Measurements from ENCODE around the gene GATA5. TPM values are rescaled to one million over a fixed set of nuclear protein-coding genes. Genes with fewer than 3 reads are reported as not detected.

The GATA5 gene
- total and polyA plus RNA-seq, 2 donors (not counting 3 experiments of a cell fraction or from before 2014, with no cell fraction given): not detected

DNA sequence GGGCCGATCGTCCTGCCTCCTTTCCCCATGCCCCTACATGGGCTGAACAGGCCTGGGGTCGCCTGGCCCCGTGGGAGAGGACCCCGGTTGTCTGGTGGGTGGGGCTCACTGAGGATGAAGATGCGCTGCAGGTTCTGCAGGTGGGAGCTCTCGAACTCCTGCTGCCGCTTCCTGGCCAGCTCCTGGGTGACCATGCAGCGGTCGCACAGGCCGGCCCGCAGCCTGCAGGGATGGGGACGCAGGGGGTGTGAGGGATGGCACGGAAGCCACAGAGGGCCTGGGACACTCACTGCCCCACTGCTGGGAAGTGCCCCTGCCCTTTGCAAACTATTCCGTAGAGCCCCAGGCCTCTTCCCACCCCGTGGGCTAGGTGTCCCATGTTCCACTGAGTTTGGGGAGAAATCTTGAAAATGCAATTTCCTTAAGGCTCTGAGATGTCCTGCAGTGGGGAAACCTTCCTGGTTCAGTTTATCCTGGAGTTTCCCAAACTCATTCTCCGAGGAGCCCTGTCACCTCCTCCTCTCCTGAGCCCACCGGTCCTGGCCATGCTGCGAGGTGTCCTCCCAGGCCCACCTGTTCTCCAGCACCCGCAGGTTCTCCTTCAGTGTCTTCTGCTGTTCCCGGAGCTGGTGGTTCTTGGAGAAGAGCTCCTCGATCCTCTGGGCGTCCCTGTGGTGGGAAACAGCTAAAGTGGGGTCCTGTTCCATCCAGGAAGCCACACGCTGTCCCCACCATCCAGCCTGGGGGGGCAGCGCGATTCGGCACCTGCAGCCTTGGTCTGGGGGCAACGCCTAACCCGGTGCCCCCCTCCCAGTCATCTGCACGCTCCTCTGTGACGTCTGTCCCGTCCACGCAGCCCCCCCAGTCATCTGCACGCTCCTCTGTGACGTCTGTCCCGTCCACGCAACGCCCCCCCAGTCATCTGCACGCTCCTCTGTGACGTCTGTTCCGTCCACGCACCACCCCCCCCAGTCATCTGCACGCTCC is 58.9 kb downstream of the GATA5 start:
- no peaks in the 10 kb centered on the region for H3K79me2 ChIP-seq (ENCODE audit: control insufficient read depth, insufficient read depth, low read length)
- H3K4me1 ChIP-seq (ENCODE audit: control insufficient read depth, extremely low read depth, insufficient read depth, low read length): no peaks in the 10 kb centered on the region
- intact Hi-C loops (cut with micrococcal nuclease) (no loop called here), dilution Hi-C loops (cut with MboI; ENCODE audit: extremely low pct_ligation_motif_present, low sequenced_read_pairs) (no loop called here)
- H3K4me2 ChIP-seq (ENCODE audit: insufficient read depth, low read length): no peak overlapping the region
- no peak overlapping the region for H3K4me3 ChIP-seq (replicated peaks in 1 of 3; ENCODE audit: insufficient read depth in 1 of 3, low read depth in 1 of 3, low read length in 3 of 3)
- H4K20me1 ChIP-seq (replicated peaks; ENCODE audit: control insufficient read depth, extremely low read depth, insufficient read depth, low read length): no peaks in the 10 kb centered on the region
- no TSS peak for BruUV-seq (replicated peaks)
- no peaks in the 10 kb centered on the region for H3K36me3 ChIP-seq (ENCODE audit: control insufficient read depth in 2 of 2, extremely low read depth in 1 of 2, insufficient read depth in 2 of 2, low read length in 2 of 2)
- FAIRE-seq: no peak
- no peak for DNase-seq (ENCODE audit: low read depth, low spot score)
- TF ChIP-seq POLR2A (IDR thresholded peaks at IDR 0.05; ENCODE audit: low read depth, low read length) (no peak), EZH2 (IDR thresholded peaks at IDR 0.05; ENCODE audit: borderline replicate concordance, low read depth, low read length, severe bottlenecking) (no peak), GATA2 (IDR thresholded peaks at IDR 0.05; ENCODE audit: insufficient read depth, insufficient read length, low read depth, low read length) (no peak), POLR2AphosphoS5 (IDR thresholded peaks at IDR 0.05; ENCODE audit: insufficient read depth, low read depth, low read length) (no peak), JUN (IDR thresholded peaks at IDR 0.05; ENCODE audit: borderline replicate concordance, insufficient read depth, insufficient read length, low read depth) (no peak), FOS (IDR thresholded peaks at IDR 0.05; ENCODE audit: borderline replicate concordance, insufficient read depth, low read length) (no peak), MAX (IDR thresholded peaks at IDR 0.05; ENCODE audit: insufficient read depth, insufficient read length) (no peak), CTCF (IDR thresholded peaks at IDR 0.05; ENCODE audit: extremely low read depth in 1 of 2, insufficient read depth in 1 of 2, low read depth in 1 of 2, low read length in 2 of 2) (no peak), MYC (IDR thresholded peaks at IDR 0.05; ENCODE audit: low read depth, low read length) (no peak)
- ChIA-PET POLR2A (no interaction called here), CTCF (no interaction called here)
- H2AFZ ChIP-seq (ENCODE audit: low read depth, low read length): no peak overlapping the region
- no peaks in the 10 kb centered on the region for H3K9me3 ChIP-seq (replicated peaks; ENCODE audit: control insufficient read depth, insufficient read depth, low read length)
- no peaks in the 10 kb centered on the region for H3K27me3 ChIP-seq (ENCODE audit: control insufficient read depth in 2 of 2, insufficient read depth in 2 of 2, low read length in 2 of 2)
- no peak overlapping the region for H3K27ac ChIP-seq (ENCODE audit: insufficient read depth, low read depth, low read length)
- H3K9ac ChIP-seq (replicated peaks; ENCODE audit: extremely low read depth, insufficient read depth, low read length): no peak overlapping the region
- no peaks in the 10 kb centered on the region for H3K9me1 ChIP-seq (replicated peaks; ENCODE audit: control insufficient read depth, extremely low read depth, insufficient read depth, low read length)

Measured in endothelial cell of umbilical vein (primary cell).